Astrocyte (in vitro differentiated cells and primary cell): ENCODE results near the gene RFX1. TPM values are rescaled to one million over a fixed set of nuclear protein-coding genes. Genes with fewer than 3 reads are reported as not detected.

Experiments
- DNase-seq: peaks from one replicate; pipeline ENCODE4 v3.0.0-alpha.2; 2010; ENCODE audit warnings: low read depth
- FAIRE-seq: peaks from 2 replicates; lab custom pipeline; 2011; peaks lifted over from hg19 to GRCh38; lab: Jason Lieb, UNC
- H2AFZ ChIP-seq: 2 replicates; pipeline ENCODE4 v1.6.0; 2012; ENCODE audit warnings: low read depth, low read length, inconsistent platforms
- H3K27ac ChIP-seq: 2 replicates; pipeline ENCODE4 v1.5.1; 2011; ENCODE audit warnings: low read depth, low read length, inconsistent platforms
- H3K27me3 ChIP-seq: 2 replicates; pipeline ENCODE4 v1.6.0; 2011; ENCODE audit warnings: low read length, inconsistent platforms; ENCODE audit not compliant: insufficient read depth
- H3K36me3 ChIP-seq: 2 replicates; pipeline ENCODE4 v1.5.1; 2011; ENCODE audit warnings: low read length, inconsistent platforms; ENCODE audit not compliant: insufficient read depth
- H3K4me1 ChIP-seq: 2 replicates; pipeline ENCODE4 v1.5.1; 2011; ENCODE audit warnings: low read length, inconsistent platforms; ENCODE audit not compliant: insufficient read depth
- H3K4me2 ChIP-seq: 2 replicates; pipeline ENCODE4 v1.6.0; 2012; ENCODE audit warnings: low read length, inconsistent platforms
- H3K4me3 ChIP-seq: 2 replicates; pipeline ENCODE4 v1.5.1; 2011; ENCODE audit warnings: low read depth, mild to moderate bottlenecking, low read length, inconsistent platforms; ENCODE audit not compliant: insufficient read depth
- H3K79me2 ChIP-seq: 2 replicates; pipeline ENCODE4 v1.6.0; 2012; ENCODE audit warnings: mild to moderate bottlenecking, low read length, inconsistent platforms; ENCODE audit not compliant: insufficient read depth
- H3K9ac ChIP-seq: 2 replicates; pipeline ENCODE4 v1.6.0; 2012; ENCODE audit warnings: mild to moderate bottlenecking, low read length, inconsistent platforms
- H3K9me3 ChIP-seq: 2 replicates; pipeline ENCODE4 v1.5.1; 2012; ENCODE audit warnings: low read depth, mild to moderate bottlenecking, low read length, inconsistent platforms; ENCODE audit not compliant: insufficient read depth
- H4K20me1 ChIP-seq: 2 replicates; pipeline ENCODE4 v1.6.0; 2012; ENCODE audit warnings: low read length, inconsistent platforms; ENCODE audit not compliant: insufficient read depth
- H3K27ac Mint-ChIP-seq: one replicate; pipeline ENCODE4 v1.8.0; 2021; ENCODE audit warnings: mild to moderate bottlenecking, mixed read lengths; ENCODE audit not compliant: unreplicated experiment
- H3K27me3 Mint-ChIP-seq: one replicate; pipeline ENCODE4 v1.8.0; 2021; ENCODE audit warnings: low read depth, mixed read lengths; ENCODE audit not compliant: unreplicated experiment
- H3K36me3 Mint-ChIP-seq: one replicate; pipeline ENCODE4 v1.8.0; 2021; ENCODE audit warnings: low read depth, mixed read lengths; ENCODE audit not compliant: unreplicated experiment
- H3K4me1 Mint-ChIP-seq: one replicate; pipeline ENCODE4 v1.8.0; 2021; ENCODE audit warnings: low read depth, mixed read lengths; ENCODE audit not compliant: unreplicated experiment
- H3K4me3 Mint-ChIP-seq: one replicate; pipeline ENCODE4 v1.8.0; 2021; ENCODE audit warnings: mild to moderate bottlenecking, moderate library complexity, mixed read lengths; ENCODE audit not compliant: unreplicated experiment
- H3K9me3 Mint-ChIP-seq: one replicate; pipeline ENCODE4 v1.8.0; 2021; ENCODE audit warnings: mild to moderate bottlenecking, mixed read lengths; ENCODE audit not compliant: unreplicated experiment
- EZH2 ChIP-seq: IDR thresholded peaks from 2 replicates; pipeline ENCODE4 v1.6.1; 2012; ENCODE audit warnings: mild to moderate bottlenecking, low read length, inconsistent platforms; ENCODE audit not compliant: insufficient read depth
- total RNA-seq: library from RNA; stranded (reverse); gene quantifications from 2 replicates; pipeline ENCODE4 v1.2.1, GENCODE V29; 2021
- TF ChIP-seq, protein P1 (sequence below): IDR thresholded peaks from 2 replicates; pipeline ENCODE4 v1.5.1; 2011; ENCODE audit warnings: low read depth, mild to moderate bottlenecking, inconsistent platforms, low read length, moderate library complexity; ENCODE audit not compliant: insufficient read depth

RFX1 gene
- total RNA-seq, 1 donor from 2014 or later = 11.8 TPM

DNA sequence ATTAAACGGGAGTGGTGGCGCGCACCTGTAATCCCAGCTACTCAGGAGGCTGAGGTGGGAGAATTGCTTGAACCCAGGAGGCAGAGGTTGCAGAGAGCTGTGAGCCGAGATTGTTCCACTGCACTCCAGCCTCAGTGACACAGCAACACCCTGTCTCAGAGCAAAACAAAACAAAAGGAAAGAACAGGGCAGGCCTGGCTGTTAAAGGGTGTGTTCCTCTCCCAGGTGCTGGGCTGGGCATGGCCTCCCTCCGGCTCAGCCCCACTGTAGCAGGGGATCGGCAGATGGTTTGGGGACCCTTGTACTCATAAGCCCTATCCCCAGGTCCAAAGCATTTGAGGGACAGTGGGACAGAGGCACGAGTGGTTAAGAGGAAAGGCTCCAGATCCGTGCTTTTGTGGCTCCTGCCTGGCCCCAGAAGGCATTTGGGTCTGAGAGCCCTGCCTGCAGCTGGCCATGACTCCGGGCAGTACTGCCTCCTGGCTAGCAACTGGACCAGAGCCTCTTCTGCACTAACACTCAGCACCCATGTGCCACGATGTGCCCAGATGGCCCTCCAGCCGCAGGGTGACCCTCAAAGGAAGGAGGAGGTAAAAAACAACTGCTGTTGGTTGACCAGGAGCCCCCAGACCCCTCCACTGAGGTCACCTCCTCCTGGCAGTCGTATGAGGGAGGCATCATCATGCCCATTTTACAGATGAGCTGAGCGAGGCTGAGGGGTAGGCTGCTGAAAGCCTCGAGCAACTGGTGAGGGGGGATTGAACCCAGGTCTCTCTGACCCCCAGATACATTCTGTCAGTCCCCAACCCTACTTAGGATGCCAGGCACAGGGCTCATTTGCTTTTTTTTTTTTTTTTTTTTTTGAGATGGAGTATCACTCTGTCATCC lies 10.0 kb downstream of the RFX1 start:
- Histone ChIP-seq H3K27ac (no peak overlapping the region), H3K4me1 (no peaks in the 10 kb centered on the region), H3K79me2 (peaks cover 14% of the 10 kb centered on the region), H3K4me2 (no peak overlapping the region), H3K27me3 (no peaks in the 10 kb centered on the region), H3K9ac (no peak overlapping the region), H3K9me3 (peaks cover 9% of the 10 kb centered on the region), H3K36me3 (no peaks in the 10 kb centered on the region), H3K4me3 (no peak overlapping the region), H4K20me1 (peaks cover 21% of the 10 kb centered on the region), H2AFZ (no peak overlapping the region)
- Mint-ChIP-seq H3K36me3 (peaks cover 26% of the 10 kb centered on the region), H3K9me3 (no peaks in the 10 kb centered on the region), H3K27me3 (no peaks in the 10 kb centered on the region), H3K4me1 (no peaks in the 10 kb centered on the region), H3K4me3 (no peak overlapping the region), H3K27ac (no peak overlapping the region)
- no peak for TF ChIP-seq EZH2
- TF ChIP-seq, protein P1, sequence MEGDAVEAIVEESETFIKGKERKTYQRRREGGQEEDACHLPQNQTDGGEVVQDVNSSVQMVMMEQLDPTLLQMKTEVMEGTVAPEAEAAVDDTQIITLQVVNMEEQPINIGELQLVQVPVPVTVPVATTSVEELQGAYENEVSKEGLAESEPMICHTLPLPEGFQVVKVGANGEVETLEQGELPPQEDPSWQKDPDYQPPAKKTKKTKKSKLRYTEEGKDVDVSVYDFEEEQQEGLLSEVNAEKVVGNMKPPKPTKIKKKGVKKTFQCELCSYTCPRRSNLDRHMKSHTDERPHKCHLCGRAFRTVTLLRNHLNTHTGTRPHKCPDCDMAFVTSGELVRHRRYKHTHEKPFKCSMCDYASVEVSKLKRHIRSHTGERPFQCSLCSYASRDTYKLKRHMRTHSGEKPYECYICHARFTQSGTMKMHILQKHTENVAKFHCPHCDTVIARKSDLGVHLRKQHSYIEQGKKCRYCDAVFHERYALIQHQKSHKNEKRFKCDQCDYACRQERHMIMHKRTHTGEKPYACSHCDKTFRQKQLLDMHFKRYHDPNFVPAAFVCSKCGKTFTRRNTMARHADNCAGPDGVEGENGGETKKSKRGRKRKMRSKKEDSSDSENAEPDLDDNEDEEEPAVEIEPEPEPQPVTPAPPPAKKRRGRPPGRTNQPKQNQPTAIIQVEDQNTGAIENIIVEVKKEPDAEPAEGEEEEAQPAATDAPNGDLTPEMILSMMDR = no peak
- DNase-seq (no peak), FAIRE-seq (no peak)

DNA sequence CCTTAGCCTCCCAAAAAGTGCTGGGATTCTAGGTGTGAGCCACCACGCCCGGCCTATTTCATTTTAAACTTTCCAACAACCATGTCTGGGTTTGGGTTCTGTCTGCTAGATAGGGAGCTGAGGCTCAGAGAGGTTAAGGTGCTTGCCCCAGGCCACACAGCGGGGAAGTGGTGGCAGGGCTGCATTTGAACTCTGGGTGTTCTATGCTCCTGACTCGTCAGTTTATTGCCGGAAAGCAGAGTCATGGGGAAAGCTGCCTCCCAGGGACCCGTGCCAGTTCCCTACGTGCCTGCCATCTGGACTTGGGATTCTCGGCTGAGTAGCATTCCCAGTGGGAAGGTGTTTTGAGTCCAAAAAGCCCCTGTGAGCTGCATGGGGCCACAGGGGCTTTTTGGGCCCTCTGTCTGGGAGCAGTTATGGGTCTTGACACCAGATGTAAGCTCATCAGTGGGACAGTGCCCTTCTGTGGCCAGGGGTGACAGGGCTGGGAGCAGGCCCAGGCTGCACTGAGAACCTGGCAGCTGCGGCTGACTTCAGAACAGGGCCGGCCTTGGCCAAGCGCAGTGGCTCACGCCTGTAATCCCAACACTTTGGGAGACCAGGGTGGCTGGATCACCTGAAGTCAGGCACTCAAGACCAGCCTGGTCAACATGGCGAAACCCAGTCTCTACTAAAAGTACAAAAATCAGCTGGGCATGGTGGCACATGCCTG lies 10.9 kb downstream of the RFX1 start:
- H3K4me2 ChIP-seq = no peak overlapping the region
- H3K9ac ChIP-seq = no peak overlapping the region
- H3K4me1 ChIP-seq = no peaks in the 10 kb centered on the region
- Mint-ChIP-seq H3K4me1 (no peaks in the 10 kb centered on the region), H3K27me3 (no peaks in the 10 kb centered on the region), H3K4me3 (no peak overlapping the region), H3K9me3 (no peaks in the 10 kb centered on the region), H3K36me3 (peaks cover 28% of the 10 kb centered on the region), H3K27ac (no peak overlapping the region)
- no peak for FAIRE-seq
- no peaks in the 10 kb centered on the region for H3K27me3 ChIP-seq
- H3K36me3 ChIP-seq = no peaks in the 10 kb centered on the region
- no peak overlapping the region for H3K4me3 ChIP-seq
- TF ChIP-seq, protein P1 = no peak
- TF ChIP-seq EZH2 = no peak
- H4K20me1 ChIP-seq = peaks cover 17% of the 10 kb centered on the region
- H3K27ac ChIP-seq = no peak overlapping the region
- H2AFZ ChIP-seq = no peak overlapping the region
- DNase-seq = no peak
- H3K79me2 ChIP-seq = peaks cover 14% of the 10 kb centered on the region
- H3K9me3 ChIP-seq = peaks cover 9% of the 10 kb centered on the region
